ENCODE measurements around the gene NUP62CL.
"Not testable (repeated sequence)": the region's sequence is repeated elsewhere in the genome, so short reads cannot be mapped to it uniquely, and the experiment has no call there.

NUP62CL gene

GRCh38 chrX:107171369-107172102 lies 34.7 kb downstream of the NUP62CL start:
- Histone ChIP-seq H3K4me3 (ENCODE audit: low read length) (no peak overlapping the region), H3K36me3 (ENCODE audit: insufficient read depth, low read length) (no peaks in the 10 kb centered on the region), H3K4me1 (ENCODE audit: insufficient read depth, low read length) (no peaks in the 10 kb centered on the region), H3K27me3 (ENCODE audit: insufficient read depth, low read length) (no peaks in the 10 kb centered on the region), H3K9me3 (ENCODE audit: low read length) (no peaks in the 10 kb centered on the region), H2AFZ (ENCODE audit: low read depth, low read length) (no peak overlapping the region)

- H3K4me3 ChIP-seq (ENCODE audit: low read length): no peak overlapping the region
- H2AFZ ChIP-seq (ENCODE audit: low read depth, low read length): no peak overlapping the region
- no peaks in the 10 kb centered on the region for H3K27me3 ChIP-seq (ENCODE audit: insufficient read depth, low read length)
- H3K9me3 ChIP-seq (ENCODE audit: low read length): no peaks in the 10 kb centered on the region
- H3K36me3 ChIP-seq (ENCODE audit: insufficient read depth, low read length): no peaks in the 10 kb centered on the region
- H3K4me1 ChIP-seq (ENCODE audit: insufficient read depth, low read length): no peaks in the 10 kb centered on the region
Observed at GRCh38 chrX:107168712-107169111, 37.5 kb downstream of the NUP62CL start.

GRCh38 chrX:107168257-107168656 lies 38.0 kb downstream of the NUP62CL start:
- Histone ChIP-seq H3K9me3 (ENCODE audit: low read length) (no peaks in the 10 kb centered on the region), H3K36me3 (ENCODE audit: insufficient read depth, low read length) (no peaks in the 10 kb centered on the region), H3K27me3 (ENCODE audit: insufficient read depth, low read length) (no peaks in the 10 kb centered on the region), H2AFZ (ENCODE audit: low read depth, low read length) (no peak overlapping the region), H3K4me3 (ENCODE audit: low read length) (no peak overlapping the region), H3K4me1 (ENCODE audit: insufficient read depth, low read length) (no peaks in the 10 kb centered on the region)

- no peaks in the 10 kb centered on the region for H3K27me3 ChIP-seq (ENCODE audit: insufficient read depth, low read length)
- H3K4me1 ChIP-seq (ENCODE audit: insufficient read depth, low read length): no peaks in the 10 kb centered on the region
- H3K36me3 ChIP-seq (ENCODE audit: insufficient read depth, low read length): no peaks in the 10 kb centered on the region
- no peak overlapping the region for H3K4me3 ChIP-seq (ENCODE audit: low read length)
- no peak overlapping the region for H2AFZ ChIP-seq (ENCODE audit: low read depth, low read length)
- H3K9me3 ChIP-seq (ENCODE audit: low read length): no peaks in the 10 kb centered on the region
Observed at GRCh38 chrX:107167163-107167921, 38.9 kb downstream of the NUP62CL start.

- not testable (repeated sequence) for H3K4me1 ChIP-seq (ENCODE audit: insufficient read depth, low read length); H3K27me3 ChIP-seq (ENCODE audit: insufficient read depth, low read length); H3K9me3 ChIP-seq (ENCODE audit: low read length); H3K4me3 ChIP-seq (ENCODE audit: low read length); H2AFZ ChIP-seq (ENCODE audit: low read depth, low read length); H3K36me3 ChIP-seq (ENCODE audit: insufficient read depth, low read length)
Observed at GRCh38 chrX:107157618-107158017, 48.6 kb downstream of the NUP62CL start.

GRCh38 chrX:107155621-107156430 lies 50.4 kb downstream of the NUP62CL start:
- not testable (repeated sequence) for H3K9me3 ChIP-seq (ENCODE audit: low read length); H3K4me3 ChIP-seq (ENCODE audit: low read length); H3K27me3 ChIP-seq (ENCODE audit: insufficient read depth, low read length); H2AFZ ChIP-seq (ENCODE audit: low read depth, low read length); H3K4me1 ChIP-seq (ENCODE audit: insufficient read depth, low read length); H3K36me3 ChIP-seq (ENCODE audit: insufficient read depth, low read length)

- Histone ChIP-seq H3K4me3 (ENCODE audit: low read length) (no peak overlapping the region), H3K27me3 (ENCODE audit: insufficient read depth, low read length) (no peaks in the 10 kb centered on the region), H2AFZ (ENCODE audit: low read depth, low read length) (no peak overlapping the region)
Observed at GRCh38 chrX:107154787-107155620, 51.2 kb downstream of the NUP62CL start.

GRCh38 chrX:107153005-107153404 lies 53.2 kb downstream of the NUP62CL start:
- Histone ChIP-seq H3K4me3 (ENCODE audit: low read length) (no peak overlapping the region), H3K9me3 (ENCODE audit: low read length) (no peaks in the 10 kb centered on the region), H3K36me3 (ENCODE audit: insufficient read depth, low read length) (no peaks in the 10 kb centered on the region), H3K27me3 (ENCODE audit: insufficient read depth, low read length) (no peaks in the 10 kb centered on the region), H3K4me1 (ENCODE audit: insufficient read depth, low read length) (no peaks in the 10 kb centered on the region), H2AFZ (ENCODE audit: low read depth, low read length) (no peak overlapping the region)

More at GRCh38 chrX:107154787-107155620, 51.2 kb downstream of the NUP62CL start:
- H3K9me3 ChIP-seq (ENCODE audit: low read length): no peaks in the 10 kb centered on the region
- no peaks in the 10 kb centered on the region for H3K36me3 ChIP-seq (ENCODE audit: insufficient read depth, low read length)
- no peaks in the 10 kb centered on the region for H3K4me1 ChIP-seq (ENCODE audit: insufficient read depth, low read length)

GRCh38 chrX:107146670-107147069 lies 59.6 kb downstream of the NUP62CL start:
- Histone ChIP-seq H3K9me3 (ENCODE audit: low read length) (no peaks in the 10 kb centered on the region), H2AFZ (ENCODE audit: low read depth, low read length) (no peak overlapping the region), H3K4me1 (ENCODE audit: insufficient read depth, low read length) (no peaks in the 10 kb centered on the region)

GRCh38 chrX:107135965-107136307 lies 70.3 kb downstream of the NUP62CL start:
- H3K27me3 ChIP-seq (ENCODE audit: insufficient read depth, low read length): no peaks in the 10 kb centered on the region
- H3K4me3 ChIP-seq (ENCODE audit: low read length): no peak overlapping the region
- no peaks in the 10 kb centered on the region for H3K4me1 ChIP-seq (ENCODE audit: insufficient read depth, low read length)
- H3K36me3 ChIP-seq (ENCODE audit: insufficient read depth, low read length): no peaks in the 10 kb centered on the region
- H3K9me3 ChIP-seq (ENCODE audit: low read length): no peaks in the 10 kb centered on the region
- no peak overlapping the region for H2AFZ ChIP-seq (ENCODE audit: low read depth, low read length)

More at GRCh38 chrX:107146670-107147069, 59.6 kb downstream of the NUP62CL start:
- Histone ChIP-seq H3K4me3 (ENCODE audit: low read length) (no peak overlapping the region), H3K36me3 (ENCODE audit: insufficient read depth, low read length) (no peaks in the 10 kb centered on the region), H3K27me3 (ENCODE audit: insufficient read depth, low read length) (no peaks in the 10 kb centered on the region)

GRCh38 chrX:107135049-107135964 lies 70.9 kb downstream of the NUP62CL start:
- Histone ChIP-seq H3K36me3 (ENCODE audit: insufficient read depth, low read length) (no peaks in the 10 kb centered on the region), H2AFZ (ENCODE audit: low read depth, low read length) (no peak overlapping the region), H3K27me3 (ENCODE audit: insufficient read depth, low read length) (no peaks in the 10 kb centered on the region), H3K4me1 (ENCODE audit: insufficient read depth, low read length) (no peaks in the 10 kb centered on the region), H3K4me3 (ENCODE audit: low read length) (no peak overlapping the region), H3K9me3 (ENCODE audit: low read length) (no peaks in the 10 kb centered on the region)

- Histone ChIP-seq H3K4me3 (ENCODE audit: low read length) (no peak overlapping the region), H3K27me3 (ENCODE audit: insufficient read depth, low read length) (no peaks in the 10 kb centered on the region), H3K4me1 (ENCODE audit: insufficient read depth, low read length) (no peaks in the 10 kb centered on the region), H2AFZ (ENCODE audit: low read depth, low read length) (no peak overlapping the region), H3K9me3 (ENCODE audit: low read length) (no peaks in the 10 kb centered on the region), H3K36me3 (ENCODE audit: insufficient read depth, low read length) (no peaks in the 10 kb centered on the region)
Observed at GRCh38 chrX:107123750-107124149, 82.5 kb downstream of the NUP62CL start.
